Cerebellar nuclear complex (tissue), 1 donor: ENCODE results near the gene MED13L.
"Not testable (repeated sequence)": the region's sequence is repeated elsewhere in the genome, so short reads cannot be mapped to it uniquely, and the experiment has no call there.

Experiments
- DNase-seq, 2 experiments: peaks; one replicate each; lab custom pipeline; 2025; lab: John Stamatoyannopoulos, UW

Gene MED13L

GRCh38 chr12:116303929-116304328 is 26.4 kb upstream of the MED13L start:
- no peak for DNase-seq

- DNase-seq = no peak
These were observed 25.6 kb upstream of the MED13L start for GRCh38 chr12:116303066-116303465.

DNA sequence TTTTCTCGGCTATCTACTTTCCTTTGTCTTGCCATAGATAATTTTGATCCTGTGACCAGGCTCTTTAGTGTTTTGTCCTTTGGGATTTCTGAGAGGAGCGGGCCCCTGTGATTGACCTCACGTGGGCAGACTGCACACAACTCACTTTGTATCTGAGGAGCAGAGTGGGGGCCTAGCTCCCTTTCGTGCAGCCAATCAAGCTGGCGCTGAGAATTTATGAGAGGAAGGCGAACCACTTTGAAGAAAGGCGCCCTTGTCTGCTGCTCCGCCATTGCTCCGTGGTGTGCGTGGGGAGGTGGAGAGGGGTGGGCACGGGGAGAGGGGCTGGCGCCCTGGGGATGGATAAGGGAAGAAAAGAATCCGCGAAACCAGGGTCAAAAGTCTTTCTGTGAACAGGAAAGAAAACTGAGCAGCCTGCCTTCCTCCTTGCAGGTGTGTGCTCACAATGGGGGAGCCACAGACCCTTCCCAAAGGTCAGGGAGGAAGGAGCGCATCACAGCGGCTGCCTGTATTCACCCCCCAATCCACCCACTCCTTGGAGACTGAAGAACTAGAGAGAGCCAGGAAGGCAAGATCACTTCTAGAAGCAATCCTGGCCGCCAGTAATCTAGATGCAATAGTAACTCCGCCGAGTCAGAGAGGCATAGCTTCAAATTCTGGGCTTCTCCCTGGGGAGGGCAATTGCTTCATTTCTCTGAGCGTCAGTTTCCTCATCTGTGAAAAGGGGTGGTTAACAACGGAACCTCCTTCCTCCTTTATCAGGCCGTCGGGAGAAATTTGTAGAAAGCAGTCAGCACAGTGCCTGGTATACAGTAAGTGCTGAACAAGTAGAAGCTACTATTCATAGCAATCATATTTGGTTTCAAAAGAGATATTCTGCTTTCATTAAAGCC is 24.9 kb upstream of the MED13L start:
- DNase-seq = no peak

DNA sequence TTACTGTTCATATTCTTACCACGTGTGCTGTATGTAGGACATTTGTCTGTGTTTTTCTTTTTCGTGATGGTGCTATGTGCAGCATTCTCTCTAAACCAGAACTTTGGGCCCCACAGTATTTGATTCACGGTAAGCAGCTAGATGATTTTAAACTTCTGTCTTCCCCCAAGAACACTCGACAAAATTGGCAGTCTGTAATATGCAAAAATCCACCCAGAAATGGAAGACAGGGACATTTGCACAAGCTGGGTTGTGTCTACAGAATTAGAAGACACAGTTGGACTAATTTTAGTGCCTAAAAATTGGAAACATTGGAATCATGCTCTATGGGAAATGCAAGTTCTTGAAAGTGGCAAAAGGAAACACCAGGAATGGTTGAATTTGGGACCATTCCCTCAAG is 24.1 kb upstream of the MED13L start:
- no peak for DNase-seq

DNA sequence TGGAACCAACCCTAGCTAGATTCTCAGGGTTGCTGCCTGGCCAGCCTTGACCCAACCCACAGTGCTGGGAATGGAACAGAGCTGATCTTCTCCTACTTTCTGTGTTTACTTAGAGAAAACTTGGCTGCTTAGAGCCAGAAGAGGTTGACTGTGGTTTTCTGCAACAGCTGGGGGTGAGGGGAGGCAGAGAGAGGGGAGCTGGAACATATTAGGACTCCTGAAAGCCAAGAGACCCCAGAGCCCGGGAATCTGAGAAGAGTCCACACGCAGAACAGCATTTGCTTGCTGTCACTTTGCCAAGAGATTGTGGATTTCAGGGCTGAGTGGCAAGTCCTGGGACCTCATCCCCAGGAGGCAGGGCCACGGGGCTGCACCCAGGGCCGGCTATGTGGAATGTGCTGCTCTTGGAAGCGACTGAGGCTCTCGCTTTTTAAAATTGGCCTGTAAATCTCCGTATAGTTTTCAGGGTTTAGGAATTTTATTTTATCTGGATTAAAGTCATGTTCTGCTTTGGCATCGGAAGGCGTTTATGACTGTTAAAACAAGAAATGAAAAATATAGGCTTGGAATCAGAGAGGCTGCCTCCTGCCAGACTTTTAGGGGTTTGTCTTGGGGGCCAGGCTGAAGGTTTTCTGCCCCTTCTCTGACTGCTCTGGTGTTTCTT is 22.3 kb upstream of the MED13L start:
- DNase-seq = no peak

- DNase-seq = no peak
These were observed 21.6 kb upstream of the MED13L start for GRCh38 chr12:116299064-116299463.

DNA sequence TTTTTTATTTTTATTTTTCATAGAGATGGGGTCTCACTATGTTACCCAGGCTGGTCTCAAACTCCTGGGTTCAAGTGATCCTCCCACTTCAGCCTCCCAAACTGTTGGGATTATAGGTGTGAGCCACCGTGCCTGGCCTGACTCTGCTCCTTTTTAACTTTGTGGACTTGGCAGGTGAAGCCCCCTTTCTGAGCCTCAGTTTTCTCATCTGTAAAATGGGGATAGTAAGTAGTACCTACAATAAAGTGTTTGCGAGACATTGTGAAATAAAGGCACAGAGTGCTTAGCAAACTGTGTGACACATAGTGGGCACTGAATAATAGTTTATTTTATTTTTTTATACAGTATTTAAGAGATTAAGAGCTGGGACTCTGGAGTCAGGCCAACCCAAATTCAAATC is 21.1 kb upstream of the MED13L start:
- no peak for DNase-seq

DNA sequence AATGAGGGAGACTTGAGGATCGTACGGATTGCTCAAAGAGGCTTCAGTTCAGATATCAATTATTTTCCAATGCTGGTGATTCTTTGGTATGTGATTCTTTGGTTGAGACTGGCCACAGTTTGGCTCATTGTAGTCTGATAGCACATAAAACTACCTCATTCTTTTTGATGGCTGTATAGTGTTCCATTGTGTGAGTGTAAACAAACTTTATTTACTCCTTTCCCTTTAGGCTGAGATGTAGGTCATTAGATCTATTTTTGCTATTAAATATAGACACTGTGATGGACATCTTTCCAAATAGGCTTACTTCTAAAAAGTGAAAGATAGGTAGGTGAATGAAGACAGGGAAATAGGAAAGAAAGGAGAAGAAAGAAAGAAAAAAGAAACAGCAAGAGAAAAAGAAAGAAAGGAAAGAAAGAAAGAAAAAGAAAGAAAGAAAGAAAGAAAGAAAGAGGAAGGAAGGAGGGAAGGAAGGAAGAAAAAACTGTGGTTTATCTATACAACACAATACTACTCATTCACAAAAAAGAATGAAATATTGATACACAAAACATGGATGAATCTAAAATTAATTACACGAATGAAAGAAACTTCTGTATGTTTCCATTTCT is 19.8 kb upstream of the MED13L start:
- DNase-seq = no peak

GRCh38 chr12:116295327-116296263 is 18.1 kb upstream of the MED13L start:
- DNase-seq = no peak

- DNase-seq = no peak
These were observed 17.1 kb upstream of the MED13L start for GRCh38 chr12:116294454-116295165.

GRCh38 chr12:116293687-116294453 is 16.4 kb upstream of the MED13L start:
- no peak for DNase-seq

GRCh38 chr12:116291218-116291617 is 13.7 kb upstream of the MED13L start:
- no peak for DNase-seq

DNA sequence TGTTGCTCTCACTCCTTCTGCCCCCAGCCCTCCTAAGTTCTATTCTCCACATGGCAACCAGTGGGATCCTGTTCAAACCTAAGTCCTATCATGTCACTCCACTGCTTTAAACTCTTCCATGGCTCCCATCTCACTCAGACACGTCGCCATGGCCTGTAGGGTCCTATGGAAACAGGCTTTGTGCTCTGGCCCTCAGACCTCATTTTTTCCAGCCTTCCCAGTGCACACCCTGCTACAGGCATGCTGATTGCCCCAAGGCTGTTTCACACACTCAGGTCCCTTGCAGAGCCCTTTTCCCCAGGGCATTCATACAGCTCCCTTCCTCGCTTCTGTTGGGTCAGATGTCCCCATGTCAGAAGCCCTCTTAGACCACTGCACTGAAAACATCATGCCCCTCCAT is 11.2 kb upstream of the MED13L start:
- no peak for DNase-seq

DNA sequence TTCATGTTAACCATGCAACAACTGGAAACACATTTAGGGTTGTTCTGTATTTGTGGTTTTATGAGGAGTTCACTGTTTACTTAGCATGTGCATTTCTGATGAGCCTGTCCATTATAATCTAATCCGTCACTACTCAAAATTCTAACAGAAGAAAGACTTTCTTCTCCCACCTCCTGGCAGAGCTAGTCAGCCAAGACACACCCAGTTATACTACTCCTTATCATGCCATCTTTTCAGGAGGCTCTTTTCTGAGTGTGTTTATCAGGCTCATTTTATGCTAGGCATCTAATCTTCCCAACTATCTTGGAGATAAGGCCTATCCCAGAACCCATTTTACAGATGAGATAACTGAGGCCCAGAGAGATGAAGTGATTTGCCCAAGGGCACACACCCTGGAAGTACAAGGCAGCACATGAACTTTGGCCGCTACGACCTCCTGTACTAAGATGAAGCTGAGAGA is 10.4 kb upstream of the MED13L start:
- no peak for DNase-seq

DNA sequence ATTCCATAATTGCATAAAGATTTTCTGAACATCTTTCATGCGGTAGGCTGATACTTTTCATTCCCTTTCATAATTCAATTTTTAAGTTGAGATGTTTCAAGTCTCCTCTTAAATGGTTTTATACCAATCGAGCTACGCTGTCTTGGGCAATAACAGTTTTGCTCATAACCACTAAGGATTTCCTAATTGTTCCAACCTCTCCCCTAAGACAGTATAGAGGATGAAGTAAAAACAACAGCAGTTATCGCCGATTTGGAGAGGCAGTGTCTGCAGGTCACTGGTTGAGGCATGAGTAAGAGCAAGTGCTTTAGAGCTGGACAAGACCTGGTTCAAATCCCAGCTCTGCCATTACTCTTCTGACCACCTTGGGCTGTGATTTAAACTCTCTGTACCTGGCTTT is 6.9 kb upstream of the MED13L start:
- DNase-seq = no peak

GRCh38 chr12:116283881-116284280 is 6.4 kb upstream of the MED13L start:
- not testable (repeated sequence) for DNase-seq

GRCh38 chr12:116282371-116283286 is 5.1 kb upstream of the MED13L start:
- no peak for DNase-seq

DNA sequence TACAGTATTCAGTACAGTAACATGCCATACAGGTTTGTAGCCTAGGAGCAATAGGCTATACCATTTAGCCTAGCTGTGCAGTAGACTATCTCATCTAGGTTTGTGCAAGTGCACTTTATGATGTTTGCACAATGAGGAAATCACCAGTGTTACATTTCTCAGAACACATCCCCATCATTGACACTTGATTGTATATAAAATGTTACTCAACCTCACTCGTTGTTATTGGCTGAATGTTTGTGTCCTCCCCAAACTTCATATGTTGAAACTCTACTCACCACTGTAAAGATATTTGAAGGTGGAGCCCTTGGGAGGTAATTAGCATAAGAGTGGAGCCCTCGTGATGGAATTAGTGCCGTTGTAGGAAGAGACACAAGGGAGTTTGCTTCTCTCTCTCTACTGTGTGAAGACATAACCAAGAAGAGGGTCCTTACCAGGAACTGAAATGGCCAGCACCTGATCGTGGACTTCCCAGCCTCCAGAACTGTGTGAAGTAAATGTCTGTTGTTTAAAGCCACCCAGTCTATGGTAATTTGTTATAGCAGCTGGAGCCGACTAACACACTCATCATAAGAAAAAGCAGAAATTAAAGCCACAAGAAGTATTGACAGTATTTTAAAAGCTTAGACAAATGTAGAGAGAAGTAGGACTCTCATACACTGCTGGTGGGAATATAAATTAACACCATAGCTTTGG is 3.2 kb upstream of the MED13L start:
- no peak for DNase-seq

GRCh38 chr12:116278667-116279066 is 1.2 kb upstream of the MED13L start:
- DNase-seq = no peak
